ENCODE measurements around the gene PHOSPHO2. TPM values are rescaled to one million over a fixed set of nuclear protein-coding genes. Genes with fewer than 3 reads are reported as not detected.
A peak's percentile ranks its signal among the peaks of the same experiment; 100 is the strongest.

PHOSPHO2 gene
- total RNA-seq, 2 donors from 2014 or later, result 5.3 to 7.0 TPM

GRCh38 chr2:169729274-169729605 is 35.0 kb downstream of the PHOSPHO2 start:
- no peak overlapping the region for H3K9ac ChIP-seq (ENCODE audit: low read depth in 2 of 2, low read length in 2 of 2)
- DNase-seq, result no peak
- no peaks in the 10 kb centered on the region for H3K9me3 ChIP-seq
- H3K4me1 ChIP-seq, result no peaks in the 10 kb centered on the region
- intact Hi-C loops (cut with DNase I), result no loop called here
- no peaks in the 10 kb centered on the region for H3K36me3 ChIP-seq
- H3K27ac ChIP-seq, result no peak overlapping the region
- no peak overlapping the region for H3K4me3 ChIP-seq
- H3K27me3 ChIP-seq, result no peaks in the 10 kb centered on the region
- no peak for TF ChIP-seq CTCF (IDR thresholded peaks at IDR 0.05)

- no peaks in the 10 kb centered on the region for H3K36me3 ChIP-seq
- no peak overlapping the region for H3K9ac ChIP-seq (ENCODE audit: low read depth in 2 of 2, low read length in 2 of 2)
- no peak for DNase-seq
- no peak for TF ChIP-seq CTCF (IDR thresholded peaks at IDR 0.05)
- no peaks in the 10 kb centered on the region for H3K9me3 ChIP-seq
- H3K27me3 ChIP-seq, result no peaks in the 10 kb centered on the region
- H3K4me1 ChIP-seq, result no peaks in the 10 kb centered on the region
- H3K4me3 ChIP-seq, result no peak overlapping the region
- no peak overlapping the region for H3K27ac ChIP-seq
- intact Hi-C loops (cut with DNase I), result loop anchor here (5.0 kb wide), 1 partner anchor 35 kb away; no protein-coding TSS in a partner anchor
Measured at GRCh38 chr2:169732075-169732474, 37.8 kb downstream of the PHOSPHO2 start.

- Histone ChIP-seq H3K9me3 (no peaks in the 10 kb centered on the region), H3K27me3 (no peaks in the 10 kb centered on the region), H3K36me3 (no peaks in the 10 kb centered on the region), H3K9ac (ENCODE audit: low read depth in 2 of 2, low read length in 2 of 2) (peak overlapping the region in 1 of 2 donors; percentile 73), H3K4me3 (peak overlapping the region; percentile 81), H3K4me1 (no peaks in the 10 kb centered on the region), H3K27ac (no peak overlapping the region)
- intact Hi-C loops (cut with DNase I), result loop anchor here (5.0 kb wide), 1 partner anchor 35 kb away; no protein-coding TSS in a partner anchor
- TF ChIP-seq CTCF (IDR thresholded peaks at IDR 0.05), result no peak
- DNase-seq, result no peak
Measured at GRCh38 chr2:169732583-169733358, 38.5 kb downstream of the PHOSPHO2 start.

- Histone ChIP-seq H3K27me3 (no peaks in the 10 kb centered on the region), H3K36me3 (no peaks in the 10 kb centered on the region), H3K9me3 (no peaks in the 10 kb centered on the region), H3K4me3 (peak overlapping the region; percentile 81), H3K9ac (ENCODE audit: low read depth in 2 of 2, low read length in 2 of 2) (peak overlapping the region; percentile 63 to 73), H3K4me1 (no peaks in the 10 kb centered on the region), H3K27ac (no peak overlapping the region)
- DNase-seq, result peak; percentile 31
- intact Hi-C loops (cut with DNase I), result loop anchor here (5.0 kb wide), 1 partner anchor 37 kb away; no protein-coding TSS in a partner anchor
- no peak for TF ChIP-seq CTCF (IDR thresholded peaks at IDR 0.05)
Measured at GRCh38 chr2:169734169-169734847, 40.0 kb downstream of the PHOSPHO2 start.

- Histone ChIP-seq H3K27me3 (no peaks in the 10 kb centered on the region), H3K9me3 (no peaks in the 10 kb centered on the region), H3K27ac (no peak overlapping the region), H3K36me3 (no peaks in the 10 kb centered on the region), H3K9ac (ENCODE audit: low read depth in 2 of 2, low read length in 2 of 2) (no peak overlapping the region), H3K4me1 (no peaks in the 10 kb centered on the region), H3K4me3 (no peak overlapping the region)
- DNase-seq, result no peak
- no peak for TF ChIP-seq CTCF (IDR thresholded peaks at IDR 0.05)
- intact Hi-C loops (cut with DNase I), result no loop called here
Measured at GRCh38 chr2:169735623-169736022, 41.4 kb downstream of the PHOSPHO2 start.
